HK-2 (cell line): ENCODE data around the gene STUB1.
A peak's percentile ranks its signal among the peaks of the same experiment; 100 is the strongest.

ENCODE experiments used
- DNase-seq: peaks from one replicate; pipeline ENCODE4 v3.0.0-alpha.2; 2018; ENCODE audit not compliant: unreplicated experiment

STUB1 gene

GRCh38 chr16:679814-680624 is at the start of gene STUB1:
STUB1 (plus strand) TSS chr16:680410; CDS start chr16:680526, 116 bp downstream.
- peak; percentile 92 for DNase-seq

- DNase-seq: no peak
These were observed 49.3 kb upstream of the STUB1 start, which contains the start of gene WFIKKN1 for GRCh38 chr16:630815-631405. WFIKKN1 (plus strand) TSS chr16:630985; CDS start chr16:631254, 269 bp downstream.

- no peak for DNase-seq
These were observed 48.3 kb upstream of the STUB1 start for GRCh38 chr16:631808-632358.

- DNase-seq: no peak
These were observed 47.5 kb upstream of the STUB1 start for GRCh38 chr16:632486-633335.

GRCh38 chr16:633336-634050 is 46.7 kb upstream of the STUB1 start:
- DNase-seq: no peak

GRCh38 chr16:634051-634670 is 46.0 kb upstream of the STUB1 start:
- no peak for DNase-seq

- no peak for DNase-seq
These were observed 45.2 kb upstream of the STUB1 start for GRCh38 chr16:634996-635395.

GRCh38 chr16:635573-636205 is 44.5 kb upstream of the STUB1 start:
- no peak for DNase-seq

- peak; percentile 87 for DNase-seq
These were observed 43.8 kb upstream of the STUB1 start, which contains the start of gene METTL26 for GRCh38 chr16:636206-637080. METTL26 (minus strand) TSS chr16:636305; CDS start chr16:636290, 15 bp downstream.

GRCh38 chr16:637081-638018 is 42.9 kb upstream of the STUB1 start:
- peak; percentile 89 for DNase-seq

GRCh38 chr16:638034-638543 is 42.1 kb upstream of the STUB1 start:
- DNase-seq: no peak

GRCh38 chr16:638836-639235 is 41.4 kb upstream of the STUB1 start:
- DNase-seq: no peak

- DNase-seq: no peak
These were observed 39.6 kb upstream of the STUB1 start for GRCh38 chr16:640614-641013.

GRCh38 chr16:641326-642188 is 38.7 kb upstream of the STUB1 start, which contains the start of gene MCRIP2:
MCRIP2 (plus strand) TSS chr16:641828; CDS start chr16:641992, 164 bp downstream.
- DNase-seq: peak; percentile 80

- DNase-seq: peak; percentile 54
These were observed 37.8 kb upstream of the STUB1 start for GRCh38 chr16:642189-643049.

- DNase-seq: no peak
These were observed 37.2 kb upstream of the STUB1 start for GRCh38 chr16:643050-643368.
